HG02642 (cell line): ENCODE measurements around the gene GATC.
"Not testable (repeated sequence)": the region's sequence is repeated elsewhere in the genome, so short reads cannot be mapped to it uniquely, and the experiment has no call there.

Experiments
- ATAC-seq: cut with Tn5 transposase; IDR thresholded peaks from one replicate; pipeline ENCODE4 v1.9.1; 2021; ENCODE audit warnings: mild to moderate bottlenecking; ENCODE audit not compliant: unreplicated experiment, poor library complexity

Gene GATC

GRCh38 chr12:120432772-120433525 lies 13.3 kb upstream of the GATC start:
- no peak for ATAC-seq

GRCh38 chr12:120437735-120438494 lies 8.3 kb upstream of the GATC start, which contains the start of gene COX6A1:
COX6A1 (plus strand) TSS chr12:120438113; CDS start chr12:120438127, 14 bp downstream.
- peak; percentile 97 for ATAC-seq

GRCh38 chr12:120438495-120439198 lies 7.6 kb upstream of the GATC start:
- no peak for ATAC-seq

- no peak for ATAC-seq
Measured at GRCh38 chr12:120439646-120440247, 6.5 kb upstream of the GATC start.

GRCh38 chr12:120444676-120445075 lies 1.6 kb upstream of the GATC start:
- no peak for ATAC-seq

- not testable (repeated sequence) for ATAC-seq
Measured at GRCh38 chr12:120446844-120447178, 567 bp downstream of the GATC start.

- no peak for ATAC-seq
Measured at GRCh38 chr12:120447992-120448391, 1.7 kb downstream of the GATC start.

GRCh38 chr12:120452524-120452923 lies 6.3 kb downstream of the GATC start:
- ATAC-seq = not testable (repeated sequence)

GRCh38 chr12:120453060-120453750 lies 7.0 kb downstream of the GATC start:
- ATAC-seq = no peak

GRCh38 chr12:120453977-120454376 lies 7.7 kb downstream of the GATC start:
- no peak for ATAC-seq

GRCh38 chr12:120455302-120455701 lies 9.1 kb downstream of the GATC start:
- no peak for ATAC-seq

- no peak for ATAC-seq
Measured at GRCh38 chr12:120457133-120457532, 10.9 kb downstream of the GATC start.

GRCh38 chr12:120460157-120460556 lies 13.9 kb downstream of the GATC start:
- ATAC-seq = no peak

GRCh38 chr12:120462099-120462640 lies 15.9 kb downstream of the GATC start:
- no peak for ATAC-seq

GRCh38 chr12:120463712-120464111 lies 17.5 kb downstream of the GATC start:
- no peak for ATAC-seq

- no peak for ATAC-seq
Measured at GRCh38 chr12:120465756-120466155, 19.5 kb downstream of the GATC start.

- ATAC-seq = no peak
Measured at GRCh38 chr12:120466560-120467315, 20.5 kb downstream of the GATC start.

- ATAC-seq = no peak
Measured at GRCh38 chr12:120467439-120467838, 21.2 kb downstream of the GATC start.

GRCh38 chr12:120468325-120468820 lies 22.1 kb downstream of the GATC start:
- peak; percentile 8 for ATAC-seq
